Stimulated activated CD8-positive, alpha-beta memory T cell treated with anti-CD3 and anti-CD28 coated beads, Interleukin-7, amount 100 ng/mL, for 48 hours (primary cell): ENCODE data around the gene LRMDA.

Experiments used
- DNase-seq, 2 donors: peaks; one replicate each; pipeline ENCODE4 v3.0.0-alpha.2; 2020; ENCODE audit warnings: low read depth in 1 of 2; ENCODE audit errors: extremely low read depth in 1 of 2

LRMDA gene

GRCh38 chr10:75633568-75633967 lies 202.1 kb downstream of the LRMDA start:
- no peak for DNase-seq

DNA sequence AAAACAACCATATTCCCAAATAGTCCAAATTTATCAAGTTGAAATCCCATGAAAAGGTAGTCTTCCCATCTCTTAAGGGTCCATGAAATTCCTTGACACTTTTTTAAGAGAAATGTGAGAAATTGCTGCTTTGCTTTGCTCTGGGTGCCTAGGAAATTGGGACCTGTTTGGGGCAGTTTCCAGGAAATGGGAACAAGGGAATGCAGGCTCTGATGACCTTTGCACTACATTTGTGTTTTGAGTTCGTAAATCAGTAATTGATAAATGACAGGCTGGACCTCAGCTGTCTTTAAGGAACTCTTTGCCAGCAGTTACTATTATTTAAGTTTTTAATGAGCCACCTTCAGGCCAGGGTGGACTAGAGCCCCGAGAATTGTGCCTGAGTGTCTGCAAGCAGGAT lies 203.5 kb downstream of the LRMDA start:
- no peak for DNase-seq

DNA sequence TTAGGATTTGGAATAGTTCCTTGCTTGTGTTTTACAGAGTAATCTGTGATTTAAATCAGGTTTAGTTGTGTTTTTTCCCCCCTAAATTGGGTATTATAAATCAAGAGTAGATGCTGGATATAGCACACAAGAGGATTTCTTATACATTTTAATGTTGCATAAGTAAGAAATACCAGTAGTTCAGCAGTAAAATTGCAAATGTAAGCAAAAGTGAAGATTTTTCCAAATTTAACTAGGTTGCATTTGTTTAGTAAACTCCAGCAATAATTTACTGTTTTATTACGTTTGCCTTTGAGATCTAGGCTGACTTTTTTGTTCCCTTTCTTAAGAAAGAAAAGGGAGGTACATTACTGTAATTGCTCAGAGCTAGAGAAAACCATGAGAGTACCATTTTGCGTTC lies 207.3 kb downstream of the LRMDA start:
- no peak for DNase-seq

DNA sequence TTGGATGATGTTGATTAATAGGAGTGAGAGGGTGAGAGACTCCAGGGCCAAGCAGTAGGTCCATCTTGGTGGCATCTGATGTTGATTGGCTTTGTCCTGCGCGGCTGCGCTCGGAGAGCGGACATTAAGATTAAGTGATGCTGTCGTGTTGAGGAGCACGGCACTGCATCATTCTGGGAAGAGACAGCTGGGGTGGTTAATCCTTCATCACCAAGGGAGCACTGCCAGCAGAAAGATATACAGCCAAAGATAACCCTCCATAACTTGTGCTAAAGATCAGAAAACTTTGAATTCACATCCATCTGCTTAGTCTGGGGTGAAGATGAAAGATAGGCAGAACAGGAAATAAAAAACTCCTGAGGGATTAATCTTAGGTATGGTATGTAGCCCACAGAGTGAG lies 208.3 kb downstream of the LRMDA start:
- no peak for DNase-seq

DNA sequence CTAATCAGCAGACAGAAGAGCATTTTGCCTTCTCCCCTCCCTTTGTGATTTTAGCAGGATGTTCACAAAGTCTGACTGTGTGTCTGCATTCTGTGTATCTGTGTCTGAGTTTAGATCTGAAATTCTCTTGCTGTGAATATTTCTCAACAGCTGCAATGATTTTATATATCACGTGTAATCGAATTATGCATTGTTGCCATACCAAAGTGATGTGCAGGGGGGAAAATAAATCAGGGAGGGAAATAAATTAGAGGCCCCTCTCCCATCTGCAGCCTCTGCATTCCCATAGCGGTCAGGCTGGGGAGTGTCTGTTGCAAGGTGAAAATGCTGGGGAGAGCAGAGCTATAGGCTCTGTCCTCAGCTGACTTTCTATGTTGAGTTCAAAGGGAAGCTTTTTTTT lies 209.0 kb downstream of the LRMDA start:
- DNase-seq, result no peak

DNA sequence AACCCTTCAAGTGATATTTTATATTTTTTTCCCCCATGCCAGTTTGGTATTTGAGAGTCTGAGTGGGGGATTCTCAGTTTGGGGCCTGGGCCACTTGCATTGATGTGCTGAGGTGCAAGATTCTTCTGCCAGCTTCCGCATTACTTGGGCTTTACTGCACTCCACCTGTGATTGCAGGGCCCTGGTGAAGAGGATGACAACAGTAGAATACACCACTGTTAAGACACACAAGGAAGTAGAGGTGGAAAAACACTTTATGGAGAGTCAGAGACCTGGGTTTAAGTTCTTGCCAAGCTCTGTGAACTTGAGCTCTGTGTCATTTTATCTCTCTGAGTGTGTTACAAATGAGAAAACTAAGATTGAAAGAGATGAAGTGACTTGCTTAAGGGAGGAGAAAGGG lies 209.4 kb downstream of the LRMDA start:
- no peak for DNase-seq

- DNase-seq, result no peak
Measured at GRCh38 chr10:75643405-75643804, 212.0 kb downstream of the LRMDA start.

DNA sequence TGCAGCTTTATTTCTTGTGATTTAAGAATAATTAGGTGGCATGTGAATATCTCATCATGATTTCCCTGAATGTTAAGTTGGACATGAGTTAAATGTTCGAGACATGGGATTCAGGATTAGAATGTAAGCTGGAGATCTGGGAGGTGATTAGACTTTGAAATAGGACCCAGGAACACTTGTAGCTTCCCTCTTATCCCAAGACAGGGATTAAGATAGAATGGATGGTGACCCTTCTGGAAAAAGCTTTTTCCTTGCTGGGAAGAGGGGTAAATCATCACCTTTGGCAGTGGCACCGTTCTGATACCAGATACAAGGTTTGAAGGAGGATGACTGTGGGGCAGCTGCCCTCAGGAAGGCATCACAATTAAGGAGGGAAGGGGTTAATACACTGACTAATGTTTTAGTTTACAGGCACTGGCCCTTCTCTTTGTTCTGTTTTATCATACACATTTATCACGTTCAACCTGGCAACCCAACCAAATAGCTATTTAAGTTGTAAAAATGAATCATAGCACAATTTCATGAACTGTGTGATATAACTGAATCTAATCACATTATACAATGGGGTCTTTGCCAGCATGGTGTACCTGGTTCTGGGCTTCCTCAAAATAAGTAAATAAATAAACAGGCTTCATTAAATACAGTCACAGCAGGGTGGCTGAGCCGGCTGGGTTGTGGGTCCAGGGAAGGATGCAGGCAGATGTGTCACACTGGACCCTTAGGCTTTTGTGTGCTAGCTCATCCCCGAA lies 212.7 kb downstream of the LRMDA start:
- no peak for DNase-seq

GRCh38 chr10:75645704-75646103 lies 214.3 kb downstream of the LRMDA start:
- DNase-seq, result no peak

DNA sequence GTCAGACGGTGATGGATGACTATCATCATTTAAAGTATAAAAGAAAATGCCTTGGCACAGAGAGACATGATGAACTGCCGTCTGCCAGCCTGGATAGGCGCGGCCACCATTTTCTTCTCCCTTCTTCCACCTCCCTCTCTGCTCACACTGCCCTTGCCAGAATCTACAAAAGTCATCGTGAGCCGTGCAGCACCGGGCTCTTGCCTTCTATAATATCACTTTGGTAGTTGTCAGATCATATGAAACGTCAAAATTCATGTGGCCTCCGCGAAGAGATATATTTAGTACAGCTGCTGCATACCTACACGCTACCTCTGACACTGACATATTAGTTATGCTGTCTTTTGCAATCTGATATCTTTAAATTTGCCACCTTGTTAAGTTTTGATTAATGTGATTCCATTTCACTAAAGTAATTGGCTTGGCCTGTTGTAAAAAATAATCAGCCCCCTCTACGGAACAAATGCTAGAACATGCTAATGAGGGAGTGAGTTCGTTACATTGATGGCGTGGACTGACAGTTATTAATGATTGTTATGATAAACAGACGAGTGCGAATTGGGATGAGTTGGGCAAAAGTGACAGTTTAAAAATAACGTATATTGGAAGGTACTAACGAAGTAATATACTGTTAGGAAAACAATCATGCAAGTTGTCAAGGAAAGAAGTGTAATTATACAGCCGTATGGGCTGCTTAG lies 214.9 kb downstream of the LRMDA start:
- DNase-seq, result no peak

DNA sequence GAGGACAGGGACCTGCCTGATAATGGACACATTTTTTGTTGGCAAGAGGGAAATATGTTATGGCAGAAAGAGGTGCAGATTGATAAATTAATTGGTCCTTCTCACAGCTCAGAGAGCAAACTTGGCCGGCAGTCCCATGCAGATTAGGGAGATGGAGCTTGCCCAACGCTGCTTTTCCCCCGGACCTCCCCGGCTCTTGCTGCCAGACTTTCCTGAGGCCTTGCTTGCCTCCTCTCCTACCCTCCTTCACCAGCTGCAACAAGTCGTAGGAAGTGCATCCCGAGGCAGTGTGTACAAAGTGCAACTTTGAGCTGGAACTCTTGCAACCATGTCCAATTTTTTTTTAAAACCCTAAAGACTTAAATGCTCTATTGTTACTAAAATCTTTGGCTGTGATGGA lies 215.5 kb downstream of the LRMDA start:
- no peak for DNase-seq

DNA sequence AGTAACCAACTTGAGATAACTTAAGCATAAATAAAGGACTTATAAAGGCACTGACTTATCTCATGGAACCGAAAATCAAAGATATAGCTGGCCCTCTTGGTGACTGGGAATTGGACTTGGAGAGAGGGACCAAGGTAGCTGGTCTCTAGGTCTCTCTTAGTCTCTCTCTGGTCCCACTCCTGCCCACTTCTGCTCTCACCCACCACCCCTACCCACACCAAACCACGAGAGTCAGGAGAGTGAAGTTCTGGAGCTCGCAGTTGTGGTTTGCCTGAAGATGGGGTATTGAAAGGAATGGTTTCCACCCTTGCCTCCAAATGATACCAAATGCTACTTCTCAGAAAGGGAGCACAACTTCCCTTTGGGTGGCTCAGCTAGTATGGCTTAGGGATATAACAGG lies 216.3 kb downstream of the LRMDA start:
- DNase-seq, result no peak

- DNase-seq, result no peak
Measured at GRCh38 chr10:75648351-75648750, 216.9 kb downstream of the LRMDA start.

GRCh38 chr10:75648854-75649253 lies 217.4 kb downstream of the LRMDA start:
- no peak for DNase-seq

GRCh38 chr10:75649466-75649865 lies 218.0 kb downstream of the LRMDA start:
- no peak for DNase-seq

GRCh38 chr10:75650648-75651047 lies 219.2 kb downstream of the LRMDA start:
- no peak for DNase-seq

- DNase-seq, result no peak
Measured at GRCh38 chr10:75651417-75651816, 220.0 kb downstream of the LRMDA start.

DNA sequence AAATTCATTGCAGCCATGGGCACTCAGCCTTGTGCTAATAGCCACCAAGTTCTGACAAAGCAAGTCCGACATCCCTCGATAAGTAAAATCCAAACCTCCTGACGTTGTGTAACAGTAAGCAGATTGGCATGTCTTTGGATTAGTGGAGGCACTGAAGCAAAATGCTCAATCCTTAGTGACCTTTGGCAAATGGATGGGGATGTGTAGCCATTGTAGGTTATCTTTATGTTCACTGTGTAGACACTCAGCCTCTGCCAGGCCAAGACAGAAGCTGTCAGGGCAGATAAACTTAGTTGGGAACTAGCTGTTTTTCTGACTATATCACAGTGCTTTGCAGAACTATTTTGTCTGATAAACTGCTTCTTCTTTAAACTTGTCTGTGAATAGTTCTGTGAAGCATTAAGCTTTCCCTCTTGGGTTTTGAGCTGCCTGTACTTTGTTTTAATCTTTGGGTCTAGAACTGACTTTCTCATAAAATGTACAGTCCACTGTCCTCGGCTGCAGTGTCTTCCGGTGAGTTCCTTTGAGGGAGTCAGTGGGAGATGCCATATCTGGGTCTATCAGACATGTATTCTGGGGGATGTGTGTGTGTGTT lies 220.8 kb downstream of the LRMDA start:
- no peak for DNase-seq

DNA sequence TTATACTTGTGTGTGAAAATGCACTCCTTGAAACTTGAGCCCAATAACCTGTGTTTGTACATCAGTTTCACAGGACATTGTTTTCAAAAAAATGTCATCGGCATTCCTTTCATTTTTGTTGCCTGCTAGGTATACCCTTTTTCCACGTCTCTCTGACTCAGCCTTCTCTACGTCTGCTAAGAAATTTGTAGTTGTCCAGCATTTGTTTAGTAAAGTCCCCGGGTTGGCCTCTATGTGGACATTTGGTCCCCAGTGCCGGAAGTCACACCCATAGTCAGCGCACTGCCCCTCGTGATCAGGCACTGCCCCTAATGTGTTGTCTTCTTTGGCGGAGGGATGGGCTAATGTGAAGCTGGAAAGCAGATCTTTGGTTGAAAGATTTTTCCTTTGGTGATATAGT lies 222.3 kb downstream of the LRMDA start:
- DNase-seq, result no peak

- no peak for DNase-seq
Measured at GRCh38 chr10:75654171-75654771, 222.8 kb downstream of the LRMDA start.

DNA sequence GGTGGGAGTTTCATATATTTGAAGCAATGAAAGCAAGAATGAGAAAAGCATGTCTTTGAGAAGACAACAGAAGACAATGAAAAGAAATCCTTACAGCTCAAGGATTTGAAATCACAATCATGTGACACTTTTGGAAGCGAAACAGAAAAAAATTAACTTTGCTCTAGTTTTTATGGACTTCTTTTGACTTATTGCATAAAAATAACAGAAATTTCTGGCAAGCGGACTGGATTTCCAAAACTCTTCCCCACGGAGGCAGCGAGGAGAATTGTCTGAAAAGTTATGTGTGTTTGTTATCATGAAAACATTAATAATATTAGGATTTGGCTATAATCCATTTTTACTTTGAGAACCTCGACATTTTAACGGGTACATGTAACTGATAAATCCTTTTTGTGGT lies 223.3 kb downstream of the LRMDA start:
- no peak for DNase-seq
